ENCODE data around the gene ZNF354B.
"Not testable (repeated sequence)": the region's sequence is repeated elsewhere in the genome, so short reads cannot be mapped to it uniquely, and the experiment has no call there.

ZNF354B gene

DNA sequence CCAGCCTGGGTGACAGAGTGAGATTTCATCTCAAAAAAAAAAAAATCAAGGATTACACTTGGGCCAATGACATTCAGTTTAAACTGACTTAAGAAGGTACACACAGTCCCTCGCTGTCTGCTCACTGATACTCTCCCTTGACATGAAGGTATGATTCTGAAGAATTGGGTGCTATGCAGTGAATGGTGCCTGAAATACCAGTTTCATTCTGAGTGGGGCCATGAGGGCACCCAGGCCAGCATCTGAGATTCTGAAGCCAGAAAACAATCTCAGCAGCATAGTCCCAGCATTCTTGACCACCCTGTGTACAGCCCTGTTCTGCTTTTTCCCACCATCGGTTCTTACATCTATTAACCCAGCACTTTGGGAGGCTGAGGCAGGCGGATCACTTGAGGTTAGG lies 7.8 kb upstream of the ZNF354B start:
- TF ChIP-seq, protein P1, sequence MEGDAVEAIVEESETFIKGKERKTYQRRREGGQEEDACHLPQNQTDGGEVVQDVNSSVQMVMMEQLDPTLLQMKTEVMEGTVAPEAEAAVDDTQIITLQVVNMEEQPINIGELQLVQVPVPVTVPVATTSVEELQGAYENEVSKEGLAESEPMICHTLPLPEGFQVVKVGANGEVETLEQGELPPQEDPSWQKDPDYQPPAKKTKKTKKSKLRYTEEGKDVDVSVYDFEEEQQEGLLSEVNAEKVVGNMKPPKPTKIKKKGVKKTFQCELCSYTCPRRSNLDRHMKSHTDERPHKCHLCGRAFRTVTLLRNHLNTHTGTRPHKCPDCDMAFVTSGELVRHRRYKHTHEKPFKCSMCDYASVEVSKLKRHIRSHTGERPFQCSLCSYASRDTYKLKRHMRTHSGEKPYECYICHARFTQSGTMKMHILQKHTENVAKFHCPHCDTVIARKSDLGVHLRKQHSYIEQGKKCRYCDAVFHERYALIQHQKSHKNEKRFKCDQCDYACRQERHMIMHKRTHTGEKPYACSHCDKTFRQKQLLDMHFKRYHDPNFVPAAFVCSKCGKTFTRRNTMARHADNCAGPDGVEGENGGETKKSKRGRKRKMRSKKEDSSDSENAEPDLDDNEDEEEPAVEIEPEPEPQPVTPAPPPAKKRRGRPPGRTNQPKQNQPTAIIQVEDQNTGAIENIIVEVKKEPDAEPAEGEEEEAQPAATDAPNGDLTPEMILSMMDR (IDR thresholded peaks at IDR 0.05; ENCODE audit: low read depth, low read length): no peak
- no peak overlapping the region for H3K4me3 ChIP-seq (replicated peaks in 1 of 2; ENCODE audit: low read depth in 2 of 2, low read length in 2 of 2)
- no peak for DNase-seq (ENCODE audit: low read depth in 2 of 2)

DNA sequence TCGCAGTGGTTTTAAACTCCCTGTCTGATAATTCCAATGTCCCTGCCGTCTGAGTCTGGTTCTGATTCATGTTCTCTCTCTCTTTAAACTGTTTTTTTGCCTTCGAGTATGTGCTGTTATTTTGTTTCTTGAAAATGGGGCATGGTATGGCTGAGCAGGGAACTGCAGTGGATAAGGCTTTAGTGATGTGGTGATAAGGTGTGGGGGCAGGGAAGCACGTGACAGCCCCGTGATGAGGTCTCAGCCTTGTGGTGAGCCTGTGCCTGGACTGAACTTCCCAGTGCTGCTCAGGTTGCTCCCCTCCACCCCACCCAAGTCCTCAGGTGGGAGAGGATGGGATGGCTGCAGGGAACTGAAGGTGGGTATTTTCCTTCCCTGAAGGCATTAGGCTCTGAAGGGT lies 5.5 kb upstream of the ZNF354B start:
- TF ChIP-seq, protein P1 (IDR thresholded peaks at IDR 0.05; ENCODE audit: low read depth, low read length): no peak
- H3K4me3 ChIP-seq (replicated peaks in 1 of 2; ENCODE audit: low read depth in 2 of 2, low read length in 2 of 2): no peak overlapping the region
- DNase-seq (ENCODE audit: low read depth in 2 of 2): no peak

GRCh38 chr5:178860615-178861014 lies 862 bp downstream of the ZNF354B start:
- not testable (repeated sequence) for DNase-seq (ENCODE audit: low read depth in 2 of 2)
- peak overlapping the region; percentile 63 to 70 for H3K4me3 ChIP-seq (replicated peaks in 1 of 2; ENCODE audit: low read depth in 2 of 2, low read length in 2 of 2)

DNA sequence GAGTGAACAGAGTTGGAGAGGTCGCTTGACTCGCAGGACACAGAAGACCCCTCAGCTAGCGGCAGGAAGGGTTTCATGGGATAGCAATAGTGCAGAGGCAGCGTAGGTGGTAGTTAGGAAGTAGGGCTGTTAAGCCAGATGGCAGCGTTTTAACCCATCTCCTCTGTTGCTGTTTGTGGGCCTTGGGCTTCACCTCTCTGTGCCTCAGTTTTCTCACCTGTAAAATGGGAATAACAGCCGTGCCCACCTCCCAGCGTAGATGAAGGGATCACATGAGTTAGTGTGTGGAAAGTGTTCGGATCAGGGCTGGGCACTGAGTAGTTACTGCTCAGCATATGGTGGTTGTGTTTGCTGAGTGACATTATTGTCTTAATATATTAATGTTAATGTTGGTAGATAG lies 1.9 kb downstream of the ZNF354B start:
- H3K4me3 ChIP-seq (replicated peaks in 1 of 2; ENCODE audit: low read depth in 2 of 2, low read length in 2 of 2): no peak overlapping the region
- no peak for DNase-seq (ENCODE audit: low read depth in 2 of 2)
- TF ChIP-seq, protein P1 (IDR thresholded peaks at IDR 0.05; ENCODE audit: low read depth, low read length): no peak

- TF ChIP-seq, protein P1 (IDR thresholded peaks at IDR 0.05; ENCODE audit: low read depth, low read length): no peak
- no peak overlapping the region for H3K4me3 ChIP-seq (replicated peaks in 1 of 2; ENCODE audit: low read depth in 2 of 2, low read length in 2 of 2)
- DNase-seq (ENCODE audit: low read depth in 2 of 2): peak in 1 of 2 donors; percentile 76
Measured at GRCh38 chr5:178866946-178867345, 7.2 kb downstream of the ZNF354B start.

DNA sequence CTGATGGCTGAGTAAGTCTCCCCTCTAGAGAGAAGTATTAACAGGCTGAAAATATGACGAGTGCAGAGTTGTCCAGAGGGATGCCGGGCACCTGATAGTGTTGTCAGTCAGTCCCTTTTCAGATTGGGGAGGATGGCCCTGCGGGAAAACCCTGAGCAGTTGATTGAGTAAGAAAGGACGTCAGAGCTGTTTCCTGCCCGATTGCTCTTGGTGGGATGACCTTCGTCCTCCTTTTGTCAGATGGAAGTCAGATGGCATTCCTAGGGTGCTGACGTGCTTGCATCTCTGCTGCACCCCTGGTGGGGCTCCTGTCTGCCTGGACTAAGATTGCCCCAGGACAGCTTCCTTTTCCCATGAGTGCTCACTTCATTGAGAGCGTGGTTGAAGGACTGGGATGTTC lies 9.8 kb downstream of the ZNF354B start:
- no peak overlapping the region for H3K4me3 ChIP-seq (replicated peaks in 1 of 2; ENCODE audit: low read depth in 2 of 2, low read length in 2 of 2)
- DNase-seq (ENCODE audit: low read depth in 2 of 2): peak; percentile 58 to 76
- TF ChIP-seq, protein P1 (IDR thresholded peaks at IDR 0.05; ENCODE audit: low read depth, low read length): no peak

DNA sequence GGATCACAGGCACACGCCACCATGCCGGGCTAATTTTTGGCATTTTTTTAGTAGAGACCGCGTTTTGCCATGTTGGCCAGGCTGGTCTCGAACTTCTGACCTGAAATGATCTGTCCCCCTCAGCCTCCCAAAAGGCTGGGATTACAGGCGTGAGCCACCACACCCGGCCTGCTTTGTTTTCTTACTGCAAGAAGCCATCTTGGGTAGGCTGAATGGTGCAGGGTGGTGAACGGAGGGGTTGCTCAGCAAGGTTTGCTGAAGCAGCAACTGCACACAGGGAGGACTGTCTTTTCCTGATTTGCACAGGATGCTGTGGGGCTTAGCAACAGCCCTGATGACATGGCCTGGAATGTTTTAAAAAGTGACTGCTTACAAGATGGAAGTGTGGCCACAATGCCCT lies 10.7 kb downstream of the ZNF354B start:
- TF ChIP-seq, protein P1 (IDR thresholded peaks at IDR 0.05; ENCODE audit: low read depth, low read length): no peak
- no peak for DNase-seq (ENCODE audit: low read depth in 2 of 2)
- no peak overlapping the region for H3K4me3 ChIP-seq (replicated peaks in 1 of 2; ENCODE audit: low read depth in 2 of 2, low read length in 2 of 2)

Measured in cardiac fibroblast (primary cell).